Measurements from ENCODE around the gene DEDD2.

DEDD2 gene

GRCh38 chr19:42169486-42170413 lies 47.7 kb downstream of the DEDD2 start:
- no peak for DNase-seq

GRCh38 chr19:42168206-42168605 lies 49.3 kb downstream of the DEDD2 start:
- DNase-seq = no peak

GRCh38 chr19:42166316-42166715 lies 51.2 kb downstream of the DEDD2 start:
- no peak for DNase-seq

GRCh38 chr19:42165146-42165545 lies 52.3 kb downstream of the DEDD2 start:
- no peak for DNase-seq

- no peak for DNase-seq
Observed at GRCh38 chr19:42161616-42162263, 55.7 kb downstream of the DEDD2 start.

GRCh38 chr19:42159942-42160341 lies 57.5 kb downstream of the DEDD2 start:
- no peak for DNase-seq

GRCh38 chr19:42158926-42159325 lies 58.6 kb downstream of the DEDD2 start:
- no peak for DNase-seq

GRCh38 chr19:42156571-42156970 lies 60.9 kb downstream of the DEDD2 start:
- DNase-seq = no peak

- DNase-seq = no peak
Observed at GRCh38 chr19:42155796-42156195, 61.7 kb downstream of the DEDD2 start.

GRCh38 chr19:42154471-42155323 lies 62.8 kb downstream of the DEDD2 start:
- DNase-seq = no peak

- DNase-seq = no peak
Observed at GRCh38 chr19:42153672-42154433, 63.6 kb downstream of the DEDD2 start.

- no peak for DNase-seq
Observed at GRCh38 chr19:42152910-42153671, 64.4 kb downstream of the DEDD2 start.

- DNase-seq = no peak
Observed at GRCh38 chr19:42151782-42152684, 65.4 kb downstream of the DEDD2 start.

GRCh38 chr19:42150911-42151361 lies 66.5 kb downstream of the DEDD2 start:
- no peak for DNase-seq

GRCh38 chr19:42150364-42150763 lies 67.1 kb downstream of the DEDD2 start:
- no peak for DNase-seq

- DNase-seq = no peak
Observed at GRCh38 chr19:42149447-42150202, 67.9 kb downstream of the DEDD2 start.

All from stimulated activated naive CD4-positive, alpha-beta T cell treated with Interleukin-2 at 50 U/mL for 16 hours (primary cell).